ENCODE results near the gene FHIT. TPM values are rescaled to one million over a fixed set of nuclear protein-coding genes. Genes with fewer than 3 reads are reported as not detected.

Gene FHIT
- total RNA-seq, 2 donors from 2014 or later = 2.9 to 12.2 TPM

DNA sequence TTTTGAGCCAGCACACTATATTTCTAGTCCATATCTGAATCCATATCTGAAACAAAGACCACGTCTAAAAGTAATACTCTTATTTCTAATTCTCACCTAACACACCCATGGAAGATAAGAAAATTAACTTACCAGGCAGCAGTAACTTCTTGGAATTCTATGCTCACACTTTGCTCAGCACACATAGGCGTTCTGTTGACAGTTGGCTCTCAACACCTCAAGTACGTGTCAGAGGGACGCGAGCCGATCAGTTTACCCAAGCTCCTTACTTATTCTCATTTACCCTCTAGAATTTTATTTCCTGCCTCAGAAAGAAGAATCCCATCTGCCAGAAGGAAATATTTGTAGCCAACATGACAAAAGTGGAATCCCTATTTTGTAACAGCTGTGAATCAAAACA lies 911.9 kb downstream of the FHIT start:
- Mint-ChIP-seq H3K27me3 (no peaks in the 10 kb centered on the region), H3K4me3 (no peak overlapping the region), H3K27ac (no peak overlapping the region), H3K9me3 (no peaks in the 10 kb centered on the region), H3K4me1 (no peaks in the 10 kb centered on the region), H3K36me3 (ENCODE audit: low read depth) (no peaks in the 10 kb centered on the region)
- ATAC-seq (replicated peaks) = no peak

- Mint-ChIP-seq H3K27me3 (no peaks in the 10 kb centered on the region), H3K9me3 (no peaks in the 10 kb centered on the region)
Measured at GRCh38 chr3:60337421-60337820, 913.8 kb downstream of the FHIT start.

GRCh38 chr3:60336061-60336460 lies 915.2 kb downstream of the FHIT start:
- peaks cover 5% of the 10 kb centered on the region for H3K4me1 Mint-ChIP-seq
- H3K27me3 Mint-ChIP-seq = no peaks in the 10 kb centered on the region
- no peak overlapping the region for H3K27ac Mint-ChIP-seq
- no peaks in the 10 kb centered on the region for H3K36me3 Mint-ChIP-seq (ENCODE audit: low read depth)
- ATAC-seq (replicated peaks) = no peak
- H3K4me3 Mint-ChIP-seq = no peak overlapping the region
- no peaks in the 10 kb centered on the region for H3K9me3 Mint-ChIP-seq

More at GRCh38 chr3:60337421-60337820, 913.8 kb downstream of the FHIT start:
- H3K4me1 Mint-ChIP-seq = peaks cover 5% of the 10 kb centered on the region
- no peak overlapping the region for H3K4me3 Mint-ChIP-seq
- no peaks in the 10 kb centered on the region for H3K36me3 Mint-ChIP-seq (ENCODE audit: low read depth)
- ATAC-seq (replicated peaks) = no peak
- no peak overlapping the region for H3K27ac Mint-ChIP-seq

DNA sequence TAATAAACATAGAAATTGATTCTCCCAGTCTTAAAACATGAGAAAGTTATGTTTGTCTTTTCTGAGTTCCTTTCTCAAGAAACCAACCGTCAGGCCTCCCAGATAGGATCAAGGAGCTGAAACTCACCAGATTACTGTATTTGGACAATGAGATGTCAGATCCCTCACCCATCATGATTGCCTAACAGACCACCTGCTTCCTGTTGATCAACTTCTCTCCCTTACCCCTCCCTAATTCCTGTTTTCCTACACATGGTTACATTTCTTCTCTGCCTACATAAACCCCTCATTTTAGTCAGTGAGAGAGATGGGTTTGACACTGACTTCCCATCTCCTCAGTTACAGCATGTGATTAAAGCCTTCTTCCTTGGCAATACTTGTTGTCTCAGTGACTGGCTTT lies 917.5 kb downstream of the FHIT start:
- Mint-ChIP-seq H3K9me3 (no peaks in the 10 kb centered on the region), H3K4me1 (peaks cover 5% of the 10 kb centered on the region), H3K27ac (no peak overlapping the region), H3K4me3 (no peak overlapping the region), H3K27me3 (no peaks in the 10 kb centered on the region), H3K36me3 (ENCODE audit: low read depth) (no peaks in the 10 kb centered on the region)
- no peak for ATAC-seq (replicated peaks)

- H3K4me3 Mint-ChIP-seq = no peak overlapping the region
- H3K27ac Mint-ChIP-seq = no peak overlapping the region
- no peaks in the 10 kb centered on the region for H3K9me3 Mint-ChIP-seq
- peaks cover 5% of the 10 kb centered on the region for H3K4me1 Mint-ChIP-seq
- no peaks in the 10 kb centered on the region for H3K36me3 Mint-ChIP-seq (ENCODE audit: low read depth)
- ATAC-seq (replicated peaks) = no peak
- H3K27me3 Mint-ChIP-seq = no peaks in the 10 kb centered on the region
Measured at GRCh38 chr3:60330107-60330506, 921.1 kb downstream of the FHIT start.

GRCh38 chr3:60325610-60326170 lies 925.6 kb downstream of the FHIT start:
- no peaks in the 10 kb centered on the region for H3K27me3 Mint-ChIP-seq

GRCh38 chr3:60323651-60324050 lies 927.6 kb downstream of the FHIT start:
- no peak overlapping the region for H3K4me3 Mint-ChIP-seq
- H3K27ac Mint-ChIP-seq = no peak overlapping the region
- H3K27me3 Mint-ChIP-seq = no peaks in the 10 kb centered on the region
- no peaks in the 10 kb centered on the region for H3K9me3 Mint-ChIP-seq
- no peak for ATAC-seq (replicated peaks)
- H3K36me3 Mint-ChIP-seq (ENCODE audit: low read depth) = no peaks in the 10 kb centered on the region
- no peaks in the 10 kb centered on the region for H3K4me1 Mint-ChIP-seq

More at GRCh38 chr3:60325610-60326170, 925.6 kb downstream of the FHIT start:
- Mint-ChIP-seq H3K36me3 (ENCODE audit: low read depth) (no peaks in the 10 kb centered on the region), H3K4me1 (no peaks in the 10 kb centered on the region), H3K27ac (no peak overlapping the region), H3K4me3 (no peak overlapping the region), H3K9me3 (no peaks in the 10 kb centered on the region)
- no peak for ATAC-seq (replicated peaks)

DNA sequence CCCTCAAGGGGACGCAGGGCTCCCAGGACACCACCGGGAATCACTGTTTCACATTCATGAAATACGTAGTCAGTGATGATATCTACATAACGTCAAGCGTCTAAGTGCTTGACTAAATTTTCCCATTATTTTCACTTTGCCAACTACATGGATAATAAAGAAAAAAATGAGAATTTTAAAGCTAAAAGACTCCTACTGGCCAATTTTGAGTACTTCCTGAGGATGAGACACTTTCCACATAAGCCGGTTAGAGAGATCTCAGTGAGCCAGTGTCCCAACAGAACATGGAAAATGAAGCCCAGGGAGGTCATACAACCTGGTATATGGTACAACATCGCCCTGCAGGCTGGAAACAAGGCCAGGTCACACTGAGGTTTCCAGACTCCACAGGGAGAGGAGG lies 928.1 kb downstream of the FHIT start:
- H3K4me1 Mint-ChIP-seq = no peaks in the 10 kb centered on the region
- H3K27ac Mint-ChIP-seq = no peak overlapping the region
- ATAC-seq (replicated peaks) = no peak
- no peaks in the 10 kb centered on the region for H3K36me3 Mint-ChIP-seq (ENCODE audit: low read depth)
- H3K27me3 Mint-ChIP-seq = no peaks in the 10 kb centered on the region
- no peak overlapping the region for H3K4me3 Mint-ChIP-seq
- H3K9me3 Mint-ChIP-seq = no peaks in the 10 kb centered on the region

- no peak overlapping the region for H3K27ac Mint-ChIP-seq
- H3K27me3 Mint-ChIP-seq = no peaks in the 10 kb centered on the region
- no peak for ATAC-seq (replicated peaks)
- H3K4me3 Mint-ChIP-seq = no peak overlapping the region
- no peaks in the 10 kb centered on the region for H3K9me3 Mint-ChIP-seq
- no peaks in the 10 kb centered on the region for H3K4me1 Mint-ChIP-seq
- no peaks in the 10 kb centered on the region for H3K36me3 Mint-ChIP-seq (ENCODE audit: low read depth)
Measured at GRCh38 chr3:60322298-60322856, 928.9 kb downstream of the FHIT start.

DNA sequence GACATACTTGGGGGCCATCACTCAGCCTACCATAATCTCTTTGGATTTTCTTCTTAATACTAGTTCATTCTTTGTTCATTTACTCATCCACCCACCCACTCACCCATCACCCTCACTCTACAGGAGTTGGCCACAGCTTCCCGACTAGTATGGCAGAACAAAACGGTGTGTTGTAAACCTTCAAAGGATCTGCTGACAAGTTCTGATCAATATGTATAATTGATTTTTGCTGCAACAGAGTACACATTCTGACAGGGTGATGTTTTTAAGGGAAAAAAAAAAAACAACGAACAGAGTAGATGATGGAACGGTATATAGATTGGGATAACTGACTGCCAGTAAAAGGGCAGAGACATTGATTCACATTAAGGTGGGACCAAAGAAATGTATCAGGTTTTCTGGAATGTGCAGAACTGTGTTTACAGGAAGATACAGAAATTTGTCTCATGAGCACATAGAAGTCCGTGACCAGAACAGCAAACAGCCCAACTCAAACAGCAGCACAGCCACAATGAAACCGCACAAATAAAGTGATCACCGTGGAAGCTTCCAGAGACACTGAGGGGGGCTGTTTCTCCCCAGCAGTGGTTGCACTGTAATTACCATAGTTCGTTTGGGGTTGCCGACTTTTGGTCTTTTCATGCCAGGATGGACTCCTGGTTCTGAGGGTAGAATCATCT lies 931.9 kb downstream of the FHIT start:
- Mint-ChIP-seq H3K36me3 (ENCODE audit: low read depth) (no peaks in the 10 kb centered on the region), H3K4me1 (no peaks in the 10 kb centered on the region), H3K27me3 (no peaks in the 10 kb centered on the region), H3K27ac (no peak overlapping the region), H3K9me3 (peaks cover 6% of the 10 kb centered on the region), H3K4me3 (no peak overlapping the region)
- no peak for ATAC-seq (replicated peaks)

GRCh38 chr3:60316121-60316797 lies 935.0 kb downstream of the FHIT start:
- Mint-ChIP-seq H3K27me3 (no peaks in the 10 kb centered on the region), H3K36me3 (ENCODE audit: low read depth) (no peaks in the 10 kb centered on the region), H3K4me1 (no peaks in the 10 kb centered on the region), H3K4me3 (no peak overlapping the region), H3K27ac (no peak overlapping the region), H3K9me3 (peaks cover 6% of the 10 kb centered on the region)
- ATAC-seq (replicated peaks) = no peak

- H3K4me3 Mint-ChIP-seq = no peak overlapping the region
- no peak overlapping the region for H3K27ac Mint-ChIP-seq
- no peaks in the 10 kb centered on the region for H3K4me1 Mint-ChIP-seq
- H3K9me3 Mint-ChIP-seq = peaks cover 6% of the 10 kb centered on the region
- H3K36me3 Mint-ChIP-seq (ENCODE audit: low read depth) = no peaks in the 10 kb centered on the region
- no peak for ATAC-seq (replicated peaks)
- H3K27me3 Mint-ChIP-seq = no peaks in the 10 kb centered on the region
Measured at GRCh38 chr3:60313951-60314461, 937.2 kb downstream of the FHIT start.

- Mint-ChIP-seq H3K4me1 (no peaks in the 10 kb centered on the region), H3K27ac (no peak overlapping the region), H3K9me3 (peaks cover 6% of the 10 kb centered on the region), H3K4me3 (no peak overlapping the region), H3K36me3 (ENCODE audit: low read depth) (no peaks in the 10 kb centered on the region), H3K27me3 (no peaks in the 10 kb centered on the region)
- ATAC-seq (replicated peaks) = no peak
Measured at GRCh38 chr3:60313231-60313798, 937.9 kb downstream of the FHIT start.

GRCh38 chr3:60309539-60310268 lies 941.5 kb downstream of the FHIT start:
- no peaks in the 10 kb centered on the region for H3K4me1 Mint-ChIP-seq
- H3K36me3 Mint-ChIP-seq (ENCODE audit: low read depth) = no peaks in the 10 kb centered on the region
- H3K4me3 Mint-ChIP-seq = no peak overlapping the region
- H3K9me3 Mint-ChIP-seq = no peaks in the 10 kb centered on the region
- ATAC-seq (replicated peaks) = no peak
- H3K27ac Mint-ChIP-seq = no peak overlapping the region
- no peaks in the 10 kb centered on the region for H3K27me3 Mint-ChIP-seq
